Measurements from ENCODE around the gene FXYD7.

FXYD7 gene

GRCh38 chr19:35118268-35119020 is 24.6 kb upstream of the FXYD7 start:
- no peak for DNase-seq (ENCODE audit: extremely low read depth, low read depth)

GRCh38 chr19:35119091-35119490 is 24.0 kb upstream of the FXYD7 start:
- no peak for TF ChIP-seq CTCF (IDR thresholded peaks at IDR 0.05; ENCODE audit: low read depth, low read length)
- DNase-seq (ENCODE audit: extremely low read depth, low read depth): no peak

More at GRCh38 chr19:35118268-35119020, 24.6 kb upstream of the FXYD7 start:
- no peak for TF ChIP-seq CTCF (IDR thresholded peaks at IDR 0.05; ENCODE audit: low read depth, low read length)

GRCh38 chr19:35119578-35120155 is 23.4 kb upstream of the FXYD7 start:
- DNase-seq (ENCODE audit: extremely low read depth, low read depth): no peak
- no peak for TF ChIP-seq CTCF (IDR thresholded peaks at IDR 0.05; ENCODE audit: low read depth, low read length)

- DNase-seq (ENCODE audit: extremely low read depth, low read depth): peak; percentile 70
- no peak for TF ChIP-seq CTCF (IDR thresholded peaks at IDR 0.05; ENCODE audit: low read depth, low read length)
These were observed 22.6 kb upstream of the FXYD7 start for GRCh38 chr19:35120492-35120891.

GRCh38 chr19:35120898-35121297 is 22.2 kb upstream of the FXYD7 start:
- no peak for TF ChIP-seq CTCF (IDR thresholded peaks at IDR 0.05; ENCODE audit: low read depth, low read length)
- DNase-seq (ENCODE audit: extremely low read depth, low read depth): no peak

GRCh38 chr19:35122687-35123551 is 20.1 kb upstream of the FXYD7 start:
- no peak for TF ChIP-seq CTCF (IDR thresholded peaks at IDR 0.05; ENCODE audit: low read depth, low read length)
- DNase-seq (ENCODE audit: extremely low read depth, low read depth): no peak

- DNase-seq (ENCODE audit: extremely low read depth, low read depth): no peak
- no peak for TF ChIP-seq CTCF (IDR thresholded peaks at IDR 0.05; ENCODE audit: low read depth, low read length)
These were observed 19.5 kb upstream of the FXYD7 start for GRCh38 chr19:35123573-35123972.

Measured in AG09319 (cell line).